Upper lobe of left lung (tissue), 6 donors: ENCODE measurements around the gene DDX39A. TPM values are rescaled to one million over a fixed set of nuclear protein-coding genes. Genes with fewer than 3 reads are reported as not detected.
"Not testable (repeated sequence)": the region's sequence is repeated elsewhere in the genome, so short reads cannot be mapped to it uniquely, and the experiment has no call there.

Experiments
- ATAC-seq, 2 donors: fragments of 200-7000 bp; cut with Tn5 transposase; one replicate each; pipeline ENCODE4 v1.9.1; 2022; ENCODE audit warnings: mild to moderate bottlenecking in 2 of 2, moderate library complexity in 2 of 2; ENCODE audit not compliant: low FRiP score in 2 of 2
- DNase-seq, 2 donors: peaks; one replicate each; pipeline ENCODE4 v3.0.0-alpha.2; 2019 to 2020
- H3K27ac ChIP-seq, 4 donors: fragments of 200-600 bp; sonication (generic); one replicate each; pipeline ENCODE4 v1.5.1; 2016 to 2019
- H3K27me3 ChIP-seq, 4 donors: fragments of 200-600 bp; sonication (generic); one replicate each; pipeline ENCODE4 v1.5.1; 2017 to 2019
- H3K36me3 ChIP-seq, 4 donors: fragments of 200-600 bp; sonication (generic); one replicate each; pipeline ENCODE4 v1.5.1; 2016 to 2019
- H3K4me1 ChIP-seq, 4 donors: fragments of 200-600 bp; sonication (generic); one replicate each; pipeline ENCODE4 v1.5.1; 2018 to 2019
- H3K4me3 ChIP-seq, 4 donors: fragments of 200-600 bp; sonication (generic); one replicate each; pipeline ENCODE4 v1.5.1; 2017 to 2019; ENCODE audit warnings: mild to moderate bottlenecking in 2 of 4, moderate library complexity in 1 of 4
- H3K9me3 ChIP-seq, 4 donors: fragments of 200-600 bp; sonication (generic); one replicate each; pipeline ENCODE4 v1.5.1; 2018 to 2019
- CTCF ChIP-seq, 6 experiments: fragments of 450-650 bp in 4 of 6; fragments of 200-600 bp in 2 of 6; sonication (generic) in 2 of 6; IDR thresholded peaks; one replicate each; pipeline ENCODE4 v1.5.1; 2016 to 2019; ENCODE audit warnings: antibody characterized with exemption in 6 of 6
- EP300 ChIP-seq, 4 donors: sonication (generic); formaldehyde crosslinking; IDR thresholded peaks; one replicate each; pipeline ENCODE4 v1.5.1; 2017; ENCODE audit warnings: antibody characterized with exemption in 4 of 4, control low read depth in 2 of 4
- POLR2A ChIP-seq, 4 donors: fragments of 450-650 bp; IDR thresholded peaks; one replicate each; pipeline ENCODE4 v1.5.1; 2016 to 2017; ENCODE audit warnings: antibody characterized with exemption in 4 of 4, mild to moderate bottlenecking in 2 of 4
- POLR2AphosphoS5 ChIP-seq, 2 donors: sonication (generic); formaldehyde crosslinking; IDR thresholded peaks; one replicate each; pipeline ENCODE4 v1.5.1; 2017; ENCODE audit warnings: antibody characterized with exemption in 2 of 2
- whole genome bisulfite sequencing, 2 donors: methylation state at CpG; one replicate each; pipeline ENCODE4 v1.1.5; 2017 to 2018; 5-methylcytosine and 5-hydroxymethylcytosine counted together
- total RNA-seq, 6 donors: library from RNA; depleted of rRNA in 4 of 6; stranded (reverse); fragments of >200 nt in 4 of 6; gene quantifications; one replicate each; pipeline versions ENCODE4 v1.1.0 to v1.2.1, GENCODE V29; 2016 to 2021
- donor health status: DM: no; HTN: no; CAD: no; lungs with moderate emphysema.
- donor health status: DM: no; HTN: yes; CAD: no; lungs with severe emphysema.

The DDX39A gene
- total RNA-seq, 6 donors from 2014 or later: 47.6 to 189 (median 86.0) TPM

- peak; percentile 21 to 47 for ATAC-seq
- Histone ChIP-seq H3K4me3 (peak overlapping the region in 2 of 4 donors; percentile 7 to 8), H3K9me3 (no peaks in the 10 kb centered on the region), H3K27me3 (no peaks in the 10 kb centered on the region), H3K36me3 (no peaks in the 10 kb centered on the region), H3K4me1 (peaks cover 43 to 83% (median 65%) of the 10 kb centered on the region in 4 donors), H3K27ac (peak overlapping the region; percentile 83 to 91 (median 88))
- peak in 1 of 2 donors; percentile 78 for DNase-seq
- no peak for TF ChIP-seq POLR2A (IDR thresholded peaks at IDR 0.05)
- TF ChIP-seq POLR2AphosphoS5 (IDR thresholded peaks at IDR 0.05): peak in 1 of 2 donors; percentile 20
- TF ChIP-seq EP300 (IDR thresholded peaks at IDR 0.05): no peak
- no peak for TF ChIP-seq CTCF (IDR thresholded peaks at IDR 0.05)
- WGBS, 2 donors: 20 to 46% methylated on average over 1 to 17 of the region's 17 CpGs
Measured at GRCh38 chr19:14375582-14376291, 43.4 kb downstream of the DDX39A start.

DNA sequence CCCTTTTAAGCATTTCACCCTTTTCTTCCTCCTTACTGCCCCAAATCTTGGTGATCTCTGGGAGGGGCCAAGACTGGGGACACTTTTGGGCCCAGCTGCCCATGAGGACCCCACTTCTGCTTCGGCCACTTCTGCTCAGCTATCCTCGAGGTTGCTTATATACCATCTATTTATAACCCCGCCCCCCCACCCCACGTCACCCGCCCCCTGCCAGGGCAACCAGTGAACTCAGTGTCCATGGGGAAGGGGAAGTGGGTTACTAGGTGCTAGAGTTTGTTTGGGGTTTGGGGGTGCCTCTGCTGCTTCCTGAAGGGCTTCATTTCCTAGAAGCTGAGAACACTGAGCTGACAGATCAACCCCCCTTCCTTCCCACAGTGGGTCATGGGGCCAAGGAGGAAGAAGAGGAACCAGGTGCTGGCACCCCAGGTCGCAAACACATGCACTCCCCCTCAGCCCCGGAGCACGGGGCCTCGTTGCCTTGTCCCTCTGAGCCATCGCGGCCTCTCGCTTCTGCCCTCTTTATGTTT, 44.0 kb downstream of the DDX39A start:
- H3K27me3 ChIP-seq: no peaks in the 10 kb centered on the region
- peak overlapping the region; percentile 83 to 91 (median 88) for H3K27ac ChIP-seq
- no peaks in the 10 kb centered on the region for H3K36me3 ChIP-seq
- ATAC-seq (peak; percentile 88 to 89), DNase-seq (peak; percentile 78 to 80)
- TF ChIP-seq POLR2A (IDR thresholded peaks at IDR 0.05) (peak in 2 of 4 donors; percentile 21 to 67), POLR2AphosphoS5 (IDR thresholded peaks at IDR 0.05) (peak in 1 of 2 donors; percentile 37), EP300 (IDR thresholded peaks at IDR 0.05) (no peak)
- peak overlapping the region in 1 of 4 donors; percentile 7 for H3K4me3 ChIP-seq
- no peaks in the 10 kb centered on the region for H3K9me3 ChIP-seq
- peaks cover 41 to 83% (median 61%) of the 10 kb centered on the region in 4 donors for H3K4me1 ChIP-seq
- WGBS, 2 donors: 22 to 35% methylated on average over 5 to 6 of the region's 12 CpGs

DNA sequence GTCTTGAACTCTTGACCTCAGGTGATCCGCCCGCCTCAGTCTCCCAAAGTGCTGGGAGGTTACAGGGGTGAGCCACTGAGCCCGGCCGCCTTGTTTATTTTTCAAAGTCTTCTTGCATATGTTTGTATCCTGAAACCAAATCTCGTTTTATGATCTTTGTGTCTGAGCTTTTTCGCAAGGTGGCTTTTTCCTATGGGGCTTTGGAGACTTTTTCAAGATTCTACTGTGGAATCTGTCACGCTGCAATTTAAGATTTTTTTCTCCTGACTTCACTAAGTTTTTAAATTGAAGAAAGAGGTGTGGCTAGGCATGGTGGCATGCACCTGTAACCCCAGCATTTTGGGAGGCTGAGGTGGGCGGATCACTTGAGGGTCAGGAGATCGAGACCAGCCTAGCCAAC, 44.8 kb downstream of the DDX39A start:
- not testable (repeated sequence) for H3K4me3 ChIP-seq, DNase-seq, ATAC-seq, H3K27me3 ChIP-seq, H3K36me3 ChIP-seq, H3K9me3 ChIP-seq
- 88 to 92% methylated on average over 9 of the region's 9 CpGs for WGBS, 2 donors
- Histone ChIP-seq H3K27ac (peak overlapping the region; percentile 83 to 91 (median 88)), H3K4me1 (peaks cover 43 to 83% (median 60%) of the 10 kb centered on the region in 4 donors)

DNA sequence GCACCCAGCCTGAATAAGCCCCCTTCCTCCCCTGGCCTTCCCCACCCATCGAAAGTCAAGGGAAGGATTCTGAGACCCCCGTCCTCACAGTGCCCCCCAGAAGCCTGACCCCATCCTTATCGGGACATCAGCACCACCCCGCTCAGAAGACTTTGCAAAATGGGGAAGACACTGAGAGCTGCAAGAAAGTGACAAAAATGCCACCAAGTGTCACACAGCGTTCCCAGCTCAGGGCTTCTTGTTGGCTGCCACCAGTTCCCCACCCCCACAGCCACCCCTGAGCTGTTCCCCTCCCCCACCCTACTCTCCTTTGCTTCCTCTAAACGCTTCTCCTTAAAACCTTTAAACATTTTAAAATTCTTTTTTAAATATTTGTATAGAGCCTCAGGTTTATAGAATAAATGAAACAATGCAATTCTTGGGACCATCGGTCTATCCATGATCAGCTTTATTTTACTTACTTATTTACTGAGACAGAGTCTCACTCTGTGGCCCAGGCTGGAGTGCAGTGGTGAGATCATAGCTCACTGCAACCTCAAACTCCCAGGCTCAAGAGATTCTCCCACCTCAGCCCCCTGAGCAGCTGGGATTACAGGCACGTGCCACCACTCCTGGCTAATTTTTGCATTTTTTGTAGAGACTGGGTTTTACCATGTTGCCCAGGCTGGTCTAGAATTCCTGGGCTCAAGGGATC, 46.6 kb downstream of the DDX39A start:
- DNase-seq: peak in 1 of 2 donors; percentile 50
- not testable (repeated sequence) for H3K4me3 ChIP-seq, ATAC-seq, H3K36me3 ChIP-seq, H3K27me3 ChIP-seq, H3K9me3 ChIP-seq
- Histone ChIP-seq H3K4me1 (peaks cover 41 to 86% (median 55%) of the 10 kb centered on the region in 4 donors), H3K27ac (peak overlapping the region in 2 of 4 donors; percentile 46 to 91)
- 62 to 71% methylated on average over 6 to 7 of the region's 8 CpGs for WGBS, 2 donors

- H3K9me3 ChIP-seq: no peaks in the 10 kb centered on the region
- ATAC-seq (no peak), DNase-seq (no peak)
- H3K27ac ChIP-seq: peak overlapping the region in 3 of 4 donors; percentile 81 to 88 (median 85)
- H3K4me1 ChIP-seq: peaks cover 48 to 94% (median 65%) of the 10 kb centered on the region in 4 donors
- no peaks in the 10 kb centered on the region for H3K27me3 ChIP-seq
- H3K4me3 ChIP-seq: no peak overlapping the region
- H3K36me3 ChIP-seq: no peaks in the 10 kb centered on the region
- no peak for TF ChIP-seq EP300 (IDR thresholded peaks at IDR 0.05)
- no peak for TF ChIP-seq CTCF (IDR thresholded peaks at IDR 0.05)
- 74 to 89% methylated on average over 10 of the region's 10 CpGs for WGBS, 2 donors
Measured at GRCh38 chr19:14371301-14371821, 47.8 kb downstream of the DDX39A start.

- Histone ChIP-seq H3K4me1 (peaks cover 48 to 93% (median 65%) of the 10 kb centered on the region in 4 donors), H3K4me3 (no peak overlapping the region), H3K36me3 (no peaks in the 10 kb centered on the region), H3K27me3 (no peaks in the 10 kb centered on the region), H3K27ac (peak overlapping the region; percentile 81 to 88 (median 83)), H3K9me3 (no peaks in the 10 kb centered on the region)
- TF ChIP-seq POLR2AphosphoS5 (IDR thresholded peaks at IDR 0.05): no peak
- no peak for TF ChIP-seq CTCF (IDR thresholded peaks at IDR 0.05)
- TF ChIP-seq POLR2A (IDR thresholded peaks at IDR 0.05): no peak
- TF ChIP-seq EP300 (IDR thresholded peaks at IDR 0.05): no peak
- DNase-seq: no peak
- ATAC-seq: no peak
- WGBS, 2 donors: 86 to 87% methylated on average over 4 of the region's 4 CpGs
Measured at GRCh38 chr19:14370940-14371280, 48.2 kb downstream of the DDX39A start.
